T-helper 2 cell (primary cell): ENCODE data around the gene AMZ1.
"Not testable (repeated sequence)": the region's sequence is repeated elsewhere in the genome, so short reads cannot be mapped to it uniquely, and the experiment has no call there.

Experiments
- DNase-seq, 5 experiments: peaks; one replicate each; pipeline versions ENCODE4 v3.0.0 to v3.0.0-alpha.2; 2012 to 2022

AMZ1 gene

DNA sequence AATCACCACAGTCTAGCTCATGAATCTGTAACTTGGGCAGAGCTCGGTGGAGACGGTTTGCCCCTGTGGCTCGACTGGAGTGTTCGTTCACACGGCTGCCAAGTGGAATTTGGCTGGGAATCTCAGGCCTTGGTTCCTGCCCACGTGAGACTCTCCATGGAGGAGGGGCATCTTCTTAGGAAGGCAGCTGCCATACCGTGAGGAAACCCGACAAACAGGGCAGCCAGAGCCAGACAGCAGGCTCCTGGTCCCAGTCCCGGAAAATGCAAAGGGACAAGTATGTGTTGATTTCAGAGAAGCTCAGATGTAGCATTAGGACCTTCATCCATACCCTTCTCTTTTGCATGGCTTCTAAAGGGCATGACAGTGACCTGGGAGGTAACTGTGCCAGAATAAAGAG is 26.6 kb downstream of the AMZ1 start:
- no peak for DNase-seq

DNA sequence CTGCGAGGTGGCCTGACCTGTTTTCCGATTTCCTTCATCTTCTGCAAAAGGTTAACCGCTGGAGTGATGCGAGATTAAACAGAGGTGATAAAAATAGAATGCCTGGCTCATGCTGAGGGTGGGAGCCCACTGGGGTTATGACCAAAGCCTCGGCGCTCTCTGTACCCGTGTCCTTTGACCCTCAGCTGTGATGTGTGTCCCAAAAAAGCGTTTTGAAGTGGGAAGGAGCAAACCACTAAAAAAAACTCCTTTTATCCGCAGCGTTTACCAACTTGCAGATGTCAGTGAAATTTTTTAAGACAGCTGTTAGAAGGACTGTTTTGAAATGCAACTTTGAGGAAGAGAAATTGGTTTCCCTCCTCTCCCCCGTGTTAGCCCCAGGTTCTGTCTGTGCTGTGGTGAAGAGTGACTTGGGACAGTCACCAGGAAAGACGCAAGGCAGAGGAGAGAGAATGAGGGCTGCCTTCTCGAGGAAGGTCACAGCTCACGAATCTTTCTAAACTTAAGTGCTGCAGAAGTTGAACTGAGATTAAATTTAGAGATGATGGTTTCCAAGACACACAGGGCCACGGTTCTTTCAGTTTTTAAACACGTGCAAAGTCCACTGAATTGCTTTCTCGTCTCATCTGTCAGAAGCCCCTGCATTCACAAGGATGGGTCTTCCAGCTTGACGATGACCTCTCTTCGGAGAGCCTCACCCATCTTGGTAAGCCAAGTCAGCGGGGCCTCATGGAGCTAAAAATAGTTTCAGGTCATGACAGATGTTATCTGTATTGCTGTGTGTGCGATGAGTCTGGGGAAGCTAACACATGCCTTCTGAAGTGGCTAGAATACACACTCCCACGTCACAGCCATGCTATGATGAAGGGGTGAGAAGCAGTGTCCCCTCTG is 27.6 kb downstream of the AMZ1 start:
- DNase-seq: peak in 4 of 5 experiments; percentile 35 to 90 (median 50)

DNA sequence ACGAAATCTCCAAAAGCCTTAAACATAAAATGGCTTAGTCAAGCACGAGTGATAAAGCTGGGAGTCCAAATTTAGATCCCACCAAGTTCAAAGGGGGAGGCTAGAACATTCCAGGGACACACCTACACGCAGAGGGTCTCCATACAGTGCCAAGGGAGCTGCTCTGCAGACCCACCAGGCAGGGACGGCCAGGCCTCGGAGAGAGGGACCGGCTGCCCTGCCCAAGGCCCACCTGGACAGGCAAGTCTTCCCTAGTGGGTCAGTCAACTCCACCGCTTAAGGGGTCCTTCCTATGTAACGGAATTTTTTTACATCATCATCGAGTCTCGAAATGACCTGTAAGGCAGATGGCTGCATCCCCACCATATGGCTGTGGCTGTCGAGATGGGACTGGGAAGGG is 28.5 kb downstream of the AMZ1 start:
- no peak for DNase-seq

DNA sequence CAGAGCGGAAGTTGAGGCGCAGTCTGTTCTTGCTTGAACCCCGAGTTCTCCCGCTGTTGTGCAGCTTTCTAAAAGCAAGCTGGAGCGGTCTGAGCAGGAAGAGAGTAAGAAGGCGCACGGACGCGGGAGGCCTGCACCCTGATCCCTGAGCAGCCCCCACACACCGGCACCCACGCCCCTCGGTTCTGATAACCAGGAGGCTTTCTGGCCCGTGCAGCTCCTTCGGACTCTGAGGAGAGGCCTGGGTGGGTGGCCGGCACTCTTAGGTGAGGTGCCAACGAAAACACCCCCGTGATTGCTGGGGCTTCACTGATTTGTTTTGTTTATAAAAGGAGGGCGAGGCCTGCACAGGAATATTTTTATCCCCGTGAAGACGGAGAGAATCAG is 28.9 kb downstream of the AMZ1 start:
- no peak for DNase-seq

DNA sequence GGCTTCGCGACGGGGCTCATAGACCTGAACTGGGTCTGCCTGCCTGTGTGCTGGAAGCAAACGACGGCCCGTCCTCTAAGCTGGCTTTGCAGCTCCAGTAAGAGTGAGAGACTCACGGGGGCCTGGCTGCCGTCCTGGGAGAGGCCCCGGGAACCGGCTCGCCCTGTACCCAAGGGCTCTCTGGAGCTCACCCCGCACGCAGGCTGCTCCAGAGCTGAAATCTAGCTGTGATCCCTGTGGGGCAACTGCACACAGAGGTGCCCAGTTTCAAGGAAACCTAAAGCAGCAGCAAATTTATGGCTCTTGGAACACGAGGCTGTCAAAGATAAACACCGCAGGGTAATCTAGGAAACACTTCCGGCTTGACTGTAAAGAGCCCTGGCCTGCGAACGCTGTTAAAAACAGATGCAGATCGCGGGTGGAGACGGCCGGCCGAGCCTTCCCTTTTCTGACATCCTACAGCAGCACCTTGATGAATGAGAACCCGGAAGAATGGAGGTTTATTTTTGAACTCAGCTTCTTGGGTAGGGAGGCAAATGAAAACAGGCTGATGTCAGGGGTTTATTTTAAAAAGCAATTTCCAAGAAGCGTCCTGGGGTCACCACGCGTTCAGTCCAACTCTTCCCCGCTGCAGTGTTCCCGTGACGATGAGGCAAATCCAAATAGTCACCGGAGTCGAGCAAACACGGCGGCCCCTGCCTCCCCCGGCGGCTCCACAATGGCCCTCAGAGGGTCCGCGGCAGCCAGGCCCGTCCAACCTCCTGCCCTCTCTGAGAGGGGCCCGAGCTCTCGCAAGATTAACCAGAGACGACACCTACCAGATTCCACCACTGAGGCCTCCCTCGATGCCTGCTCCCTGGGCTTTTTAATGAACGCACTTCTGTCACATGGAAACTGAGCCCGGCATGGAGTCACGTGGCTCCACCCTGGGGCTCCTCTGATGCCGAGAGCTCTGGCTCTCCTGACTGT is 29.6 kb downstream of the AMZ1 start:
- DNase-seq: no peak

DNA sequence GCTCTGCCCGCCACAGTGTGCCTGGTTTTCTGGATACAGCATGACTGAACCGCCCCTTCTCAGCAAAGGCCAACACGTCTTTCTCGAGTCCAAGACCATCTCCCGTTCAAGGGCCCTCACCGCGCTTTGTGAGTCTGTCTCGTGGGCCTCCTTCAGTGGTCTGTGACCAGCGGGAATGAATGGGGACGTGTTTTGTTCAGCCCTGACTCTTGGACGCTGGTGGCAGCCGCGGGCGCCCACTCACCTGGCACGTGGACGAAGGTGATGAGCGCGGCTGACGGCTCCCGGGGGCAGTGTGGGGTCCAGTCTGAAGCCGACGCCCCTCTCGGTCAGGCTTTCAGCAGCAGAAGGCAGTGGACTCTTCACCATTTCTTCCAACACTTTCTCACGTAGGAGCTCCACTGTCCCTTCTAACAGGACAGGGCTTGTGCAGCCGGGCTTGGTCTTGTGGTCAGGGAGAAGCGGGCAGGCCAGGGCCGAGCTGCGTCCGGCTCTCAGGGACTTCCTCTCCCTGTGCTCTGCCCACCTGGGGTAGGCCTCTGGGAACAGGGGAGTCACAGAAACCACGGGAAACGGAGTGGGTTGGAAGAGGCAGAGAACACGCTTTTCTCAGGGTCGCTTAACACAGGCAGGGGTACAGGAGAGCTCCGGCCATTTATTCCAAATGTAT is 30.4 kb downstream of the AMZ1 start:
- no peak for DNase-seq

DNA sequence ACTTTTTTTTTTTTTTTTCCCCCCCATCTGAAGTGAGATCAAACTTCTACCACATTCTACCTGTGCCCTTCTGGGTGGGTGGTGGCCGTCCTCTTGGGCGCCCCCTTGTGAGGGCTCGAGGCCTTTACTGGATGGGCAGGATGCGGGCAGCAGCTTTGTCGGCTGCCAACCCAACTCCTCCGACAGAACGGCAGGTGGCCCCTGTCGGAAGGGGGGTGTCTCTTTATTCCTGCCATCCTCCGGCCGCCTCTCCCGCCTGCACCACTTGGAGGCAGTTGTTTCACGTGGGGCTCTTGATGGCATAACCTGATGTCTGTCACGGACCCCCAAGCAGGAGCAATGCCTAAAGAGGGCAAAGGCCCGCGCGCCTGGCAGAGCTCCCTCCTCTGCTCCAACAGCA is 31.0 kb downstream of the AMZ1 start:
- peak in 4 of 5 experiments; percentile 38 to 80 (median 48) for DNase-seq

DNA sequence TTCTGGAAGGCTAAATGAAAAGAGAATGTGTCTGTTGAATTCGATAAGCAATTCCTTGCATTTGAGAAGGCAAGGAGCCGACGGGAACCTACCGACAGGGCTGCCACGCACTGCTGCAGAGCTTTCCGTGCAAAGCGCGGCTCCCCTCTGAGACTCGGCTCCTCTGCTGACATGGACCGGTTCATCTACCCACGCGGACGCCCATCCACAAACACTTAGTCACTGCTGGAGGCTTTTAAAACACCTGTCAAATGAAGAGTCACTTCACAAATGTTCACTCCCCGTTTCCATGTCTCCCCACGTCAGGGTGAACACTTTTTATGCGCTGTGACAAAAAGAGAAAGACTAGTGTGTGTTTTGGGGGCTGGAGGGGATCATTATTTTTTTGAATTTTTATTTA is 32.0 kb downstream of the AMZ1 start:
- DNase-seq: no peak

DNA sequence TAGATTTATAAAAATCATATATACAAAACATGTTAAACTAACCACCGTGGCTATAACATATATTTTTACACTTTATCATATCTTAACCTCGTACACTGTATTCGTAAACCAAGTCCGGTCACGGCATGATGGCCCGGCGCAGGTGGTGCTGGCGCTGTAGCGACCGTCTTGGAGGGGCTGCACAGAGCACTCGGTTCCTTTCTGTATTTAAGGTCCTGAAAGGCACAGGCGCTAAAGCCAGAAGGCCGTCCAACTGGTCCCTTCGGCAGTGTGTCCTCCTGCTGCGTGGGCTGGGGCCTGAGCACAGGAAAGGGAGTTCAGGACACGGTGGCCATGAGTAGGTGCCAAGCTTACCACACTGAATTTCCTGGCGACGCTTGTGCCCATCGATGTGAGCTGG is 33.8 kb downstream of the AMZ1 start:
- no peak for DNase-seq

DNA sequence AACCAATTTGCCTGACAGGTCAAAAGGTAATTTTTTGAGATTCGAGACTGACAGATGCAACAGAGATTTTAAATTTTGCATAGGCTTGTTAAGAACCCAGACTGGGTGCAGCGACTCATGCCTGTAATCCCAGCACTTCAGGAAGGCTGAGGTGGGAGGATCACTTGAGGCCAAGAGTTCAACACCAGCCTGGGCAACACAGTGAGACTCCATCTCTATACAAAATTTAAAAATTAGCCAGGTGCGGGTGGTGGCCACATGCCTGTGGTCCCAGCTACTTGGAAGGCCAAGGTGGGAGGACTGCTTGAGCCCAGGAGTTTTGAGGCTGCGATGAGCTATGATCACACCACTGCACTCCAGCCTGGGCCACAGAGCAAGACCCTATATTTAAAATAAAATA is 34.6 kb downstream of the AMZ1 start:
- DNase-seq: no peak

DNA sequence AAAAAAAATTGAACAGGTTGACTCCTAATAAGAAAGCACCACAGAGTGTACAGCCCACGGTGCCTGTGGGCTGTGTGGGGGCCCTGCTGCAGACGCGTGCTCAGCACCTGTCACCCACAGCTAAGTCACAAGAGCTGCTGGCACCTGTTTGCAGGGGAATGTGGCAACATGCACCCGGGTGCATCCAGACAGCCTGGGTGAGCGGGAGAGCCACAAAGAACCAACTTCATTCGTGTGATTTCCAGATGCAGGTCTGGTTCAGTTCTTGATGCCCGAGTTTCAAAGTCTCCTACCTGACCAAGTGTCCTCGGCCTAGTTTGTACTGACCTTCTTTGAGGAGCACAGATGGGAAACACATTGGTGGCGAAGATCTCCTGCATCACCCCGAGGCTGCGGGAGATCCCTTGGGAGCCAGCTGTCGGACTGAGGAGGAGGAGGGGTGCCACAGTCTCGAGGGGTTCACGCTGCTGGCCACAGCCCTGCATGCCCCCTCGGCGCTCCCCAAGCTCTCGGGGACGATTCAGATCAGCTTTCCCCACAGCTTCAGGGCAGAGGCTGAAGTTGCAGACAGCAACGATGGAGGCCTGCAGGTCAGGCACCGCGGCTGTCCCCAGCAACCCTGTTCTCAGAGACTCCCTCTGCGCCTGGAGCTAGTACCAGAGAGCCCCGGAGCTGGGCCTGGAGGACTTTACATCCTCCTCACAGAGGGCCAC is 35.3 kb downstream of the AMZ1 start:
- no peak for DNase-seq

DNA sequence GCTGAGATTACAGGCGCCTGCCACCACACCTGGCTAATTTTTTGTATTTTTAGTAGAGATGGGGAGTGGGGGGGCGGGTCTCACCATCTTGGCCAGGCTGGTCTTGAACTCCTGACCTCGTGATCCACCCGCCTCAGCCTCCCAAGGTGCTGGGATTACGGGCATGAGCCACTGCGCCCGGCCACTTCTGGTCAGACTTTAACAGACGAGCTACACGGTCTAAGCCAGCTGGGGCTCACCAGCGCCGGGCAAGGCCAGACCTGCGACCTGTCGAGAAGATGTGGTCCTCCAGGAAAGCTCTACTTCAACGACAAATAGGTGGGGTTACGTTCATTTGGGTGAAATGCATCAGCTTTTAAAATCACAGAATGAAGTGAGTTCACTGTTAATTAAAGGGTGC is 36.0 kb downstream of the AMZ1 start:
- DNase-seq: not testable (repeated sequence)

DNA sequence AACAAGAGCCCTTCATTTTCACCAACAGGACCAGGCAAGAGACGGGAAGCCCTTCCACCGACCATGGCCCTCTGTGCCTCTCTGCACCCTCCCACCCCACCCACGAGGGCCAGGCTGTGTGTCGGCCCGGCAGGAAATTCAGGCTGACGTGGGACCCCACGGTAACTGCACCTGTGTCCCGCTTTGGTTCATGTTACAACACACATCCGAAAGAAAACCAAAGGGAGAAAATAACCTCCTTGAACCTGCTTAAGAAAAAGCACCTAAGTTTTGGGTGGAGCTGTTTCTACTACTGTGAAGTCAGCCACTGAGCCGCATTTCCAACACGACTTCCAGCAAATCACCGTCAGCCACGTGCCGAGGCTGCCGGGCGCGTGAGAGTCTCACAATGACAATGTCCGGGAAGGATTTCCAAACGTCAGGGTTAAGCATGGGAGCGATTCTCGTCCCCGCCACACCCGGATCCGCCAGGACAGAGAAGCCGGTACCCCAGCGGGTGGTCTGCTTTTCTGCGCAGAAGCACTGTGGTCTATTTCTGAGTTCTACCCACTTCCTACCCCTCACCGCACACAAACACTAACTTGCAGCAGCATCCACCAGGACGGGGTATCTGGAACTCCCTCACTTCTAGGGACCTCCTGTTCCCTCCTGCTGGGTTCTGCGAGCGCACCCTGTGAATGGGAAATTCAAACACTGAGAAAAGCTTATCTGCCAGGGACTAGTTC is 36.6 kb downstream of the AMZ1 start:
- no peak for DNase-seq

DNA sequence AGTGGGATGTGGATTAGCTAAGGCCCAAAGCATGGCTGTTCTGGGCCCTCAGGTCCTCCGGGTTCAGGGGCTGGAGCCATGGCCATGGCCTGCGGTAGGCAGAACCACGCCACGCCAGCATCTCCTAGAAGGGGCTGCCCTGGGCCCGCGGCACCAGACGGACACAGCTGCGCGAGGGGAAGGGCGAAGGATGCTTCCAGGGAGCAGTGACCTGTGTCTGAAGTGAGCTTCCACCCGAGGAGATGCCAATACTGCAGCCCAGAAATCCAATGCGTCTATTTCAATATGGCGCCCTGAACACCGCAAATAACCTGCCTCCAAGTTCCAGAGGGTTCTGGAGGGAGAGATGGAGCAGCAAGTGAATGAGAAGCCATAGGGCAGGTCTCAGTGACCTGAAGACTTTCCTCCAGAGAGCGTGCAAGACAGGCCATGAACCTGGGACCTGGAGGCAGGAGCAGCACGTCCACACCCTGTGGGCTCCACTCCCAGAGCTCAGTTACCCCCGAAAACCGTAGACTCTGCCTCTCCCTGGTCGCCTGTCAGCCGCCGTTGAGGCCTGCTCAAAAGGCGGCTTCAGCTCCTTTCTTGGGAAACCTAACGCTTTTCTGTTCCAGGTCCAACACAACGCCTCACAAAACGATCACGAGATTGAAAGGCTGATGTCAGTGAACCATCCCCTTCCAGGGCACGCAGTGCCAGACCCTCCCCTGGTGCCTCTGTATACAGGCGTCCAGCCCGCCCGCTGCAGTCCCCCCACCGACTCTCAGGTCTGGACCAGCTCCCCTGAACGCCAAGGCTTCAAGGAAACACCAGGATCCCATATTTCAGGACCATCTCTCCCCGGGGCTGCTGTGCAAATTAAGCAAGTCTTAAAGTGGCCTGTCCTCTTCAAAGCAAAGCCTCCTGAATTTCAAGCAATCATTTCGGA is 37.4 kb downstream of the AMZ1 start:
- DNase-seq: no peak

DNA sequence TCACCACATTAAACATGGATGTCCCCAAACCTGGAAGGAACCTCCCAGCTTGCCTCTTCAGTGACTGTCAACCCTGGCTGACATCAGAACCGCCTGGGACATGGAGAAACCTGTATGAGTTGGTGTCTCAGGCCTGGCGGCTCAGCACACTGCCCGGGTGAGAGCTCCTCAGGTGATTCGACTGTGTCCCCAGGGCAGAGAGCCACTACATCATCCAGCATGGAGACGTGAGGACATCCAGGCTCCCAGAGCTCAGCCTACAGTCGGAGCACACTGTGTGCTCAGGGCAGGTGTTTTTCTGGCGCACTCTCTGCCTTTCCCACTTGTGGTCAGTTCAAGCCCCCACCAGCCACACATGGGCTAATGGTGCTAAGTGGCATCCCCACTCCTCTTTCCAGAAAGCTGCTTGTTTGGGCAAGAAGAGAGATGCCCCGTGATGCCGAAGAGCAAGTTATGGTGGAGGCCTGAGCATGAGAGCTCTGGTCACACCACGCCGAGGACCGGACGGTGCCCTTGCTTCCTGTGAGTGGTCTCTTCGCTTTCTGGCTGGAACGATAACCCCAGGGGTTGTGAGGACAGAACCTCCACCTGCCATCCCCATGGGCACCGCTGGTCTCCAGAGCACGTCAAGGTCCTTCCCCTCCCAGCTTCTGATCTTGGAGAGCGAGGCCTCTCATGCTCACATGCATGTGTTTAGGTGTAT is 38.5 kb downstream of the AMZ1 start:
- no peak for DNase-seq

DNA sequence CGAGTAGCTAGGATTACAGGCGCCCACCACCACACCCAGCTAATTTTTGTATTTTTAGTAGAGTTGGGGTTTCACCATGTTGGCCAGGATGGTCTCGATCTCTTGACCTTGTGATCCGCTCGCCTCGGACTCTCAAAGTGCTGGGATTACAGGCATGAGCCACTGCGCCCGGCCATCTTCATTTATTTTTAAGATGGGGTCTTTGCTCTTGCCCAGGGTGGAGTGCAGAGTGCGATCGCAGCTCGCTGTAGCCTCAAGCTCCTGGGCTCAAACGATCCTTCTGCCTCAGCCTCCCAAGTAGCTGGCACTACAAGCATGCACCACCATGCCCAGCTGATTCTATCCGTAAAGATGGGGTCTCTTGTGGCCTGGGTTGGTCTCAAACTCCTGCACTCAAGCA is 39.2 kb downstream of the AMZ1 start:
- DNase-seq: not testable (repeated sequence)

DNA sequence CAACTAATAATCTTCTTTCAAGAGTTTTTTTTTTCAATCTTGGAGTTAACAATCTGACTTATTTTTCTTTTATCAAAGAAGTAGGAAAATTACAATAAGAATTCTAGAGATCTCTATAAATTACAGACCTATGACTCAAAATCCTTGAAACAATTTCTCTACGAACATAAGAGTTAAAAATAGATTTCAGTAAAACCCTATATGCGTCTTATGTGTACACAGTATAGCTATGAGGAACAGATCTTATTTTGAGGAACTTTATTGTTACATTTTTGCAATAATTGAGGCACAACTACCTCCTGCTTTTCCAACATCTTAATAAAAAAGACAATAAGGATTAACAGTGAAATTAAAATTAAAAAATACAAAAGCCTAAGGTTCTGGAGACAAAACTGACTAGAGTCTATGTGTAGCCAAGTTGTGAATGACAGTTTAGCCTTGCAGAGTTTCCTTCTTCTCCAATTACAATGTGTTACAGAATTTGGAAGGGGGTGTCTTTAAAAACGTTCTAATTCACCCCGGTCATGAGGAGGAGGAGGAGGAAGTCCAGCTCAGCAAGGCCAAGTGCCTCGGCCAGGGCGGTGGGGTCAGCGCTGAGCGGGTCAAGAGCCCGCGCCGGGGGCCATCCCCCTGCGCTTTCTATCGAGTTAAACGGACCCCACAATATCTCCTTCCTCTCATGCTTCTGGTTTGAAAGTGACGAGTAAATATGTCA is 40.5 kb downstream of the AMZ1 start:
- DNase-seq: no peak

DNA sequence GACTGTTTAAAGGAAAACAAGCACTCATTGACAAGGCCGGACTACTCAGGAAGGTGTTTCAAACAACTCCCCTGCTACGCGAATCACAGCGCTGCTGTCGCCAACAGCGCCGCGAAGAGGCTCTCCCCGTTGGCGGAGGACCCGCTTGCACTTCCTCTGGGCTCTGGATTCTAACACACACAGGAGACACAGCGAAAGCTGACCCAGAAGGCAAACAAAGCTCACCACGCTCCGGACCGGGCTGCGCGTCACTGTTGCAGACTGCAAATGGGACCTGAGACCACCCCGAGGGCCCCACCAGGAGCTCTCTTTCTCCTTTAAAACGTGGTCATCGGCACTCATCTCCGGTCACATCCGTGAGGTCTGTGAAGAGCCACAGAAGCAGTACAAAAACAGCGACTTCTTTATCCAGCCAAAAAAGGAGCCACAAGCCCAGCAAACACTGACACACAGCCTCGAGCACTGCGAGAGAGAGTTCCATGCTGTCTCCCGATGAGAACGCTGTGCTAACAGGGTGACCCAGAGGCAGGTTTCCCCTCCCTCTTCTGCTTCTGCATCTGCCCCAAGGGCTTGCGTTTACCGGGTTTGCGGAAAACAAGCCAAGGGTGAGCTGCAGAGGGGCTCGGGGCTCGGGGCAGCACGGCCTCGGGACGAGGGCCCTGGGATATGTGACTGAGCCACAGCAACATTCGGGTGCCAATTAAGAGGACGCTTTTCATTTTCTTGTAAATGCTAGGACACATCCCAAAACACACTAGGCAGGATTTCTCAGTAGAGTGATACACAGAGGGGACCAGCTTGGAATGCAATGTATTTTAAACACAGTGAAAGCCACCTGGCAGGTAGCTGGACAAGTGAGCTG is 41.3 kb downstream of the AMZ1 start:
- no peak for DNase-seq
